Motor neuron (in vitro differentiated cells): ENCODE measurements around the gene EIF4G3. TPM values are rescaled to one million over a fixed set of nuclear protein-coding genes. Genes with fewer than 3 reads are reported as not detected.

Source experiments
- ATAC-seq, 8 experiments: fragments of 200-7000 bp; cut with Tn5 transposase; replicated peaks in 6 of 8; 2 replicates each; pipeline ENCODE4 v1.8.0; 2021; ENCODE audit warnings: mild to moderate bottlenecking in 8 of 8, moderate library complexity in 8 of 8
- H3K27ac ChIP-seq, 2 donors: fragments of 250-450 bp; sonication (Bioruptor Pico); 2 replicates each; pipeline ENCODE4 v1.9.0; 2021; ENCODE audit warnings: antibody characterized with exemption in 2 of 2, mild to moderate bottlenecking in 2 of 2, moderate library complexity in 1 of 2
- H3K4me1 ChIP-seq, 2 donors: fragments of 250-450 bp; sonication (Bioruptor Pico); replicated peaks in 1 of 2; 2 replicates each; pipeline ENCODE4 v1.6.1; 2021; ENCODE audit warnings: antibody characterized with exemption in 2 of 2, mild to moderate bottlenecking in 2 of 2, moderate library complexity in 1 of 2
- H3K4me3 ChIP-seq, 5 donors: fragments of 250-450 bp; sonication (Bioruptor Pico); 2 replicates each; pipeline ENCODE4 v1.9.0; 2021; ENCODE audit warnings: antibody characterized with exemption in 5 of 5, mild to moderate bottlenecking in 5 of 5, moderate library complexity in 4 of 5
- WGBS, 10 experiments: fragments of 450-650 bp; shearing (Covaris generic); methylation state at CpG; one replicate each; pipeline ENCODE4 v1.0.0; 2022; 5-methylcytosine and 5-hydroxymethylcytosine counted together
- in situ Hi-C, 9 experiments: fragments of 400-800 bp; cut with MboI; loops; one replicate each; pipeline ENCODE4 v1.15.0; 2021; ENCODE audit warnings: low sequenced_read_pairs in 9 of 9, low pct_unique_long_range_greater_than_20kb in 2 of 9; ENCODE audit not compliant: unreplicated experiment in 9 of 9
- total RNA-seq, 8 experiments: library from RNA; unstranded; fragments of 300-600 nt; gene quantifications; 2 replicates each; pipeline versions ENCODE4 v1.2.3 to v1.2.4, GENCODE V29; 2022

The EIF4G3 gene
- total RNA-seq, 8 experiments from 2014 or later, result 57.4 to 114 (median 72.9) TPM

GRCh38 chr1:20999525-21000244 lies 177.0 kb downstream of the EIF4G3 start:
- Histone ChIP-seq H3K4me3 (no peak overlapping the region), H3K27ac (no peak overlapping the region), H3K4me1 (no peaks in the 10 kb centered on the region)
- in situ Hi-C loops, result no loop called here
- 75 to 100% (median 95%) methylated on average over 3 to 4 of the region's 4 CpGs for WGBS, 10 experiments
- ATAC-seq, result no peak

DNA sequence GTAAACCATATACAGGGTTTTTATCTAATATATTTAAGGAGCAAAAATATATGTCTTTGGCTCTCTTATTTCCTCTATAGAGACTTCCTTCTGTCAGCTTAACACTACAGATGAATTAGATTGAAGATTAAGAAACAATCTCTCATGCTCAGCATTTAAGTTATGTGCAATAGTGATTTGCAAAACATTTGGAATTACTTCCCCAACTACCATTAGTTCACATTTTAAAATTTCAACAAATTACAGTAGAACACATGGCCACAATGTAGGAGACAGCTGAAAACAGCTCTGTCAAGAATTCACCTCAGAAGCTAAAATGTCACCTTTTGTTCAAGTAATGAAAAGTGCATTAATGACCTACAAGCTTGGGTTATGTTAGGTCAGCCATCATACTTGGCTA lies 177.9 kb downstream of the EIF4G3 start:
- in situ Hi-C loops, result no loop called here
- Histone ChIP-seq H3K4me3 (no peak overlapping the region), H3K4me1 (no peaks in the 10 kb centered on the region), H3K27ac (no peak overlapping the region)
- ATAC-seq, result no peak

GRCh38 chr1:20997602-20998224 lies 179.0 kb downstream of the EIF4G3 start:
- Histone ChIP-seq H3K27ac (no peak overlapping the region), H3K4me1 (no peaks in the 10 kb centered on the region), H3K4me3 (no peak overlapping the region)
- no peak for ATAC-seq
- in situ Hi-C loops, result no loop called here
- 80 to 100% (median 89%) methylated on average over 1 to 3 of the region's 3 CpGs for WGBS, 10 experiments

DNA sequence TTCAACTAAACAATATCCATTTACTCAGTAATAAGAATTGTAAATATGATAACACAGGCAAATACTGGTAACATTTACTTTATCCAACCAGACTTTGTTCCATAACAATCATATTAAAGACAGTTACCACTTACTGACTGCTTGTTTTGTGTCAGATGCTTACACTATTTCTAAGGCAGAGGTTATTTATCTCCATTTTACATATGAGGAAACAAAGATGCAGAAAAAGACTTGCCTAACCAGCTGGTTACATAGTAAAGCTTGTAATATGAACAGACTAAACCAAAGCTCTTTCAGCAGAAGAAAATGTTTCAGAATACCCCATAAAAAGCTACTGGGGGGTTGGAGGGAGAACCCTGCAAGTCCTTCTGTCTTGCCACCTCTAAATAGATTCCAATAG lies 180.1 kb downstream of the EIF4G3 start:
- in situ Hi-C loops, result no loop called here
- Histone ChIP-seq H3K4me3 (no peak overlapping the region), H3K27ac (no peak overlapping the region), H3K4me1 (no peaks in the 10 kb centered on the region)
- no peak for ATAC-seq

- 57 to 97% (median 84%) methylated on average over 1 to 5 of the region's 5 CpGs; no CpG with 5 or more reads in 1 of the 10 experiments for WGBS, 10 experiments
- H3K4me3 ChIP-seq, result no peak overlapping the region
- H3K4me1 ChIP-seq, result no peaks in the 10 kb centered on the region
- no peak overlapping the region for H3K27ac ChIP-seq
- in situ Hi-C loops, result no loop called here
- no peak for ATAC-seq
These were observed 182.8 kb downstream of the EIF4G3 start for GRCh38 chr1:20993716-20994575.

DNA sequence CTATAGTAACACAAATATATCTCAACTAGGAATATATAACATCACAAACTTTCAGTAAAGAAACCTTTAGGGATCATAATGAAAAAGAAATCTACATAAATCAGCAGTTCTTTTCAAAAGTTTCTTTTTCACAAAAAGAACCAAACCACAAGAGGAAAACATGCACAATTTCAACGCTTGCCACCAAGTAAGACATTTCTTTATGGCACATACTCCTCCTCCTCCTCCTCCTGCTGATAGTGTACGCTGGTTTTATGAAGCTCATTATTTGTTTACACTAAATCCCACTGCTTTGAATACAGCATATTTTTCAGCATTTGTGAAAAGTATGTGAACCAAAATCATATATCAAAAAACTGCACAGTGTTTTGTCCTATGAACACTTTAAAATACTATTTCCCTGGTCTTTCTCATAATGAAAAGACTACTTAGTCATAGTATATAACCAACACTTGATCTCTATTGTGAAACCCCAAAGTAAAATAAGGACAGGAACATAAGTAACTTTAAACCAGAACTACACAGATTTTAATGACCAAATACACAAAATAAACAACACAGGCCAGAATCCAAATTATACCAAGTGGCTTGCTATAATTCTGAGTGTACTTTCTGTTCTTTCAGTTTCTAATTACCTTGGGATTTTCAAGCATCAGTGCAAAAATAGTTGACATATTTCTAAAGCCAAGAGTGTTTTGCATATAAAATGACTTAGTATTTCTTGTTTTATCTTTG lies 184.2 kb downstream of the EIF4G3 start:
- in situ Hi-C loops, result no loop called here
- Histone ChIP-seq H3K4me1 (no peaks in the 10 kb centered on the region), H3K4me3 (no peak overlapping the region), H3K27ac (no peak overlapping the region)
- no peak for ATAC-seq
- 56 to 100% (median 96%) methylated on average over 1 to 2 of the region's 2 CpGs for WGBS, 10 experiments

- 83 to 100% (median 99%) methylated on average over 1 to 6 of the region's 6 CpGs; no CpG with 5 or more reads in 4 of the 10 experiments for WGBS, 10 experiments
- ATAC-seq, result no peak
- in situ Hi-C loops, result no loop called here
- Histone ChIP-seq H3K27ac (no peak overlapping the region), H3K4me3 (no peak overlapping the region), H3K4me1 (no peaks in the 10 kb centered on the region)
These were observed 187.8 kb downstream of the EIF4G3 start for GRCh38 chr1:20988943-20989342.

GRCh38 chr1:20987831-20988825 lies 188.6 kb downstream of the EIF4G3 start:
- peak in 3 of 8 experiments; percentile 74 to 92 (median 90) for ATAC-seq
- Histone ChIP-seq H3K27ac (no peak overlapping the region), H3K4me1 (no peaks in the 10 kb centered on the region), H3K4me3 (no peak overlapping the region)
- in situ Hi-C loops, result no loop called here

- H3K4me3 ChIP-seq, result no peak overlapping the region
- WGBS, 10 experiments, result 82 to 100% (median 93%) methylated on average over 2 to 3 of the region's 3 CpGs
These were observed 193.3 kb downstream of the EIF4G3 start for GRCh38 chr1:20983297-20983889.

GRCh38 chr1:20982316-20982715 lies 194.4 kb downstream of the EIF4G3 start:
- no peak for ATAC-seq
- no peak overlapping the region for H3K4me3 ChIP-seq
- in situ Hi-C loops, result no loop called here
- no peak overlapping the region for H3K27ac ChIP-seq
- H3K4me1 ChIP-seq, result no peaks in the 10 kb centered on the region

More at GRCh38 chr1:20983297-20983889, 193.3 kb downstream of the EIF4G3 start:
- Histone ChIP-seq H3K4me1 (no peaks in the 10 kb centered on the region), H3K27ac (no peak overlapping the region)
- no peak for ATAC-seq
- in situ Hi-C loops, result no loop called here

GRCh38 chr1:20981915-20982314 lies 194.8 kb downstream of the EIF4G3 start:
- in situ Hi-C loops, result no loop called here
- ATAC-seq, result peak in 3 of 8 experiments; percentile 54 to 74 (median 67)
- H3K4me3 ChIP-seq, result no peak overlapping the region
- H3K4me1 ChIP-seq, result no peaks in the 10 kb centered on the region
- no peak overlapping the region for H3K27ac ChIP-seq

GRCh38 chr1:20980051-20980450 lies 196.6 kb downstream of the EIF4G3 start:
- Histone ChIP-seq H3K4me3 (no peak overlapping the region), H3K4me1 (no peaks in the 10 kb centered on the region), H3K27ac (no peak overlapping the region)
- WGBS, 10 experiments, result 75 to 100% (median 98%) methylated on average over 1 to 2 of the region's 2 CpGs
- no peak for ATAC-seq
- in situ Hi-C loops, result no loop called here
